NB4 (cell line): ENCODE data around the gene RFX3.

Source experiments
- DNase-seq: peaks from one replicate; pipeline ENCODE4 v3.0.0; 2010; ENCODE audit warnings: low read depth
- H3K4me3 ChIP-seq: one replicate; pipeline ENCODE4 v1.5.1; 2011; ENCODE audit warnings: mild to moderate bottlenecking, low read depth, low read length, moderate library complexity
- CTCF ChIP-seq: IDR thresholded peaks from one replicate; pipeline ENCODE4 v1.5.1; 2012; ENCODE audit warnings: low read depth, low read length
- MAX ChIP-seq: IDR thresholded peaks from 2 replicates; pipeline ENCODE4 v1.6.1; 2011; ENCODE audit warnings: low read depth, low read length
- MYC ChIP-seq: IDR thresholded peaks from 2 replicates; pipeline ENCODE4 v1.6.1; 2011; ENCODE audit warnings: low read depth, low read length
- POLR2A ChIP-seq: IDR thresholded peaks from 2 replicates; pipeline ENCODE4 v1.6.1; 2011; ENCODE audit warnings: mild to moderate bottlenecking; ENCODE audit not compliant: insufficient read length; ENCODE audit errors: extremely low read depth

RFX3 gene

GRCh38 chr9:3506164-3506563 lies 19.6 kb downstream of the RFX3 start:
- TF ChIP-seq POLR2A (no peak), CTCF (no peak), MYC (no peak), MAX (no peak)
- no peak overlapping the region for H3K4me3 ChIP-seq
- no peak for DNase-seq

GRCh38 chr9:3502560-3503398 lies 23.0 kb downstream of the RFX3 start:
- TF ChIP-seq CTCF = no peak
- no peak for TF ChIP-seq POLR2A
- TF ChIP-seq MAX = no peak
- H3K4me3 ChIP-seq = no peak overlapping the region
- DNase-seq = no peak

- no peak overlapping the region for H3K4me3 ChIP-seq
- no peak for DNase-seq
- TF ChIP-seq MYC (no peak), CTCF (no peak), POLR2A (no peak), MAX (no peak)
Observed at GRCh38 chr9:3500044-3500443, 25.8 kb downstream of the RFX3 start.

GRCh38 chr9:3498691-3499090 lies 27.1 kb downstream of the RFX3 start:
- TF ChIP-seq MAX (no peak), CTCF (no peak), MYC (no peak), POLR2A (no peak)
- H3K4me3 ChIP-seq = no peak overlapping the region
- no peak for DNase-seq

GRCh38 chr9:3497857-3498256 lies 27.9 kb downstream of the RFX3 start:
- DNase-seq = no peak
- TF ChIP-seq CTCF = no peak
- TF ChIP-seq POLR2A = no peak
- TF ChIP-seq MYC = no peak
- no peak for TF ChIP-seq MAX
- H3K4me3 ChIP-seq = no peak overlapping the region
